Measurements from ENCODE around the gene LAG3.
A peak's percentile ranks its signal among the peaks of the same experiment; 100 is the strongest.

LAG3 gene

DNA sequence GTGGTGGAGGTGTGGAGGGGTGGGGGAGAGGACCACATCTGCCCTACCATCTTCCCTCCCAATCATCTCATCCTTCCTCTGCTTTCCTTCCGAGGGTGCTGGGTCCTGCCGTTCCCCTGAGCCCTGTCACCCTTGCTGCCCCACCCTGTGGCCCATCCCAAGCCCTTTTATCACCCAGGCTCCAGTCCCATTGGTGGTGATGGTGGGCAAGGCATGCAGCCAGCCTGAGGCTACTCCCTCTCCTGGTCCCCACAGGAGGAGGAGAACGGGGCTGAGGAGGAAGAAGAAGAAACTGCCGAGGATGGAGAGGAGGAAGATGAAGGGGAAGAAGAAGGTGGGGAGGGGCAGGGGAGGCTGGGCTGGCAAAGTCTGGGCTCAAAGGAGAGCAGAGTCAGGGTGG lies 2.7 kb upstream of the LAG3 start:
- Mint-ChIP-seq H3K36me3 (ENCODE audit: low read depth) (peaks cover 15% of the 10 kb centered on the region), H3K4me3 (peak overlapping the region; percentile 97), H3K27ac (peak overlapping the region; percentile 98), H3K4me1 (peaks cover 72% of the 10 kb centered on the region), H3K27me3 (ENCODE audit: low read depth, poor library complexity) (peaks cover 8% of the 10 kb centered on the region), H3K9me3 (no peaks in the 10 kb centered on the region)
- TF ChIP-seq, protein P1, sequence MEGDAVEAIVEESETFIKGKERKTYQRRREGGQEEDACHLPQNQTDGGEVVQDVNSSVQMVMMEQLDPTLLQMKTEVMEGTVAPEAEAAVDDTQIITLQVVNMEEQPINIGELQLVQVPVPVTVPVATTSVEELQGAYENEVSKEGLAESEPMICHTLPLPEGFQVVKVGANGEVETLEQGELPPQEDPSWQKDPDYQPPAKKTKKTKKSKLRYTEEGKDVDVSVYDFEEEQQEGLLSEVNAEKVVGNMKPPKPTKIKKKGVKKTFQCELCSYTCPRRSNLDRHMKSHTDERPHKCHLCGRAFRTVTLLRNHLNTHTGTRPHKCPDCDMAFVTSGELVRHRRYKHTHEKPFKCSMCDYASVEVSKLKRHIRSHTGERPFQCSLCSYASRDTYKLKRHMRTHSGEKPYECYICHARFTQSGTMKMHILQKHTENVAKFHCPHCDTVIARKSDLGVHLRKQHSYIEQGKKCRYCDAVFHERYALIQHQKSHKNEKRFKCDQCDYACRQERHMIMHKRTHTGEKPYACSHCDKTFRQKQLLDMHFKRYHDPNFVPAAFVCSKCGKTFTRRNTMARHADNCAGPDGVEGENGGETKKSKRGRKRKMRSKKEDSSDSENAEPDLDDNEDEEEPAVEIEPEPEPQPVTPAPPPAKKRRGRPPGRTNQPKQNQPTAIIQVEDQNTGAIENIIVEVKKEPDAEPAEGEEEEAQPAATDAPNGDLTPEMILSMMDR (IDR thresholded peaks at IDR 0.05): no peak
- no peak for DNase-seq

DNA sequence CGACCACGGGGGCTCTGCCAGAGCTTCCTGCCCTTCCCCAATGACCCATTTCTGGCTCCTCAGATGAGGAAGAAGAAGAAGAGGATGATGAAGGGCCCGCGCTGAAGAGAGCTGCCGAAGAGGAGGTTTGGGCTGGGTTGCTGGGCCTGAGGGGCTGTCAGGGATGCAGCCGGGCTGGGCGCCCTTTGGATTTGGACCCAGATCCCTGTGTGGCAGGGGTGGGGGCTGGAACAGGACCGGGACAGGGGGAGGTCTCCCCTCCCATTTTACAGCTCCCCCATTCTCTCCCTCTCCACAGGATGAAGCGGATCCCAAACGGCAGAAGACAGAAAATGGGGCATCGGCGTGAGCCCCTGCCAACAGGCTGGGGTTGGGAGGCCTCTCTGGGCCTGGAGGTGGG lies 2.2 kb upstream of the LAG3 start:
- Mint-ChIP-seq H3K27me3 (ENCODE audit: low read depth, poor library complexity) (peaks cover 10% of the 10 kb centered on the region), H3K4me1 (peaks cover 72% of the 10 kb centered on the region), H3K4me3 (no peak overlapping the region), H3K9me3 (no peaks in the 10 kb centered on the region), H3K36me3 (ENCODE audit: low read depth) (peaks cover 19% of the 10 kb centered on the region), H3K27ac (no peak overlapping the region)
- no peak for DNase-seq
- TF ChIP-seq, protein P1 (IDR thresholded peaks at IDR 0.05): no peak

DNA sequence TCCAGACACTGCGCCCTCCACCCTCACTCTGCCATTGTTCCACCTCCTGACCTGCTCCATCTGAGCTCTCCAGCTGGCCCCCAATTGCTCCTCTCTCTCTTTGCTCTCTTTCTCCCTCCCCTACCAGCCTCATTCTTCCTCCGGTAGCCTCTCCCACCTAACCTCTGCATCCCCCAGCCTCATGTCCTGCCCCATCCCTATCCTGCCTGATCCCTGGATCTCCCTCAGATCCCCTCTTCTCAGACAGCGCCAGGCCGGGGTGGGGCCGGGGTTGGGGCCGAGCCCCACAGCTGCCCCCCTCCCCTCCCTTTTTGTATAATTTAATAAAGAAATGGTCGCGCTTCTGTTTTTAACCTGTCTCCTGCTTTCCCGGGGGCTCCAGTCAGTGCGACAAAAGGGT lies 1.7 kb upstream of the LAG3 start:
- no peak for DNase-seq
- TF ChIP-seq, protein P1 (IDR thresholded peaks at IDR 0.05): no peak
- Mint-ChIP-seq H3K9me3 (no peaks in the 10 kb centered on the region), H3K4me3 (peak overlapping the region; percentile 32), H3K27me3 (ENCODE audit: low read depth, poor library complexity) (peaks cover 12% of the 10 kb centered on the region), H3K36me3 (ENCODE audit: low read depth) (peaks cover 24% of the 10 kb centered on the region), H3K27ac (peak overlapping the region; percentile 90), H3K4me1 (peaks cover 67% of the 10 kb centered on the region)

DNA sequence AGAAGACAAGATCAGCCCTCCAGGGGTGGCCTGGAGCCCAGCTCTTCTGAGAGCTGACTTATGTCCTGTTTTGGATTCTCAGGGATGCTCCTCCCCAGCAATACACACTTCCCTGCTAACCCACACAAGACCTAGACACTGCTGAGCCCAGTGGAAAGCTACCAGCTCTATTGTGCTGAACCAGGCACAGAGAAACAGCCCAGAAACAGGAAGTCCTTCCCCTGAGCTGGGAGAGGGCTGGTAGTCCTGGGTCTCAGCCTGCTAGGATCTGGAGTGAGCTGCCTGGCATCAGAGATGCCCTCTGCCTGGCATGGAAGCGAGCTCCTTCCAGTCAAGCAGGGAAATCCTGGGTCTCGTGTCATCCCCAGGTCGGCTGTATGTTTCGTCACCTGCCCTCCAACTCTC lies 1.2 kb upstream of the LAG3 start:
- TF ChIP-seq, protein P1 (IDR thresholded peaks at IDR 0.05): no peak
- Mint-ChIP-seq H3K9me3 (no peaks in the 10 kb centered on the region), H3K27ac (peak overlapping the region; percentile 90), H3K4me1 (peaks cover 68% of the 10 kb centered on the region), H3K27me3 (ENCODE audit: low read depth, poor library complexity) (peaks cover 12% of the 10 kb centered on the region), H3K4me3 (peak overlapping the region; percentile 32), H3K36me3 (ENCODE audit: low read depth) (peaks cover 28% of the 10 kb centered on the region)
- DNase-seq: no peak

DNA sequence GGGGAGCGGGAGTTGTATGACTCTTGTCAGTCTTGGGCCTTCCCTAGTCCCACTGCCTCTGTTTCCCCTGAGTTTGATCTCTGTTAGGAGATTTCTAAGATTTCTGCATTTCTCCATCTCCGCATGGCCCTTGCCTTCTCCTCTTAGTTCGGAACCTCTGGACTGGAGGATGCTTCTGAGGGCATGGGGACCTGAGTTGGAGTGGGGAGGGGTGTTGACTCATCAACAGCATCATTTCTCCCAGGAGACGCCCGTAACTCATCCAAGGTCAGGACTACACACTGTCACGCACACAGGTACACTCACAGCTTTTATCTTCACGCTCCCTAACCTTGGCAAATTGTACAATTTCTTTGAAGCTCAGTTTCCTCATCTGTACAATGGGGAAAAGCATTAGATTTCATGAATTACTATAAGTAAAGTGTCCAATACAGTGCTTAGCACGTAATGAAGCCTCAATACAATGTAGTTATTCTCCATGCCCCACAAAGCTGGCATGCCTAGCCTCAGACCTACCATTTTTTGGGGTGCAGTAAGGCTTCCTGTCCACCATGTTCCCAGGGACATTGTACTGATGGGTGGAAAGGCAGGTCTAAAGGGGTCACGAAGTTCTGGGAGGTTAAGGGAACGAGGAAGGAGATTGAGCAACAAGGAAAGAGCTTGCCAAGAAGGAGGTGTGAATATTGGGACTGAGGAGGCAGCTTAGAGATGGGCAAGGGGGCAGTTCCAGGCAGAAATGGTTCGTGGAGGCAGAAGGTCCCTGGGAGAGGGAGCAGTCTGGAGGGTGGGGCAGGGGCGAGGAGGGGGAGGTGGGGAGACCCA lies 600 bp upstream of the LAG3 start:
- TF ChIP-seq, protein P1 (IDR thresholded peaks at IDR 0.05): no peak
- Mint-ChIP-seq H3K4me3 (peak overlapping the region; percentile 67), H3K27me3 (ENCODE audit: low read depth, poor library complexity) (peaks cover 12% of the 10 kb centered on the region), H3K36me3 (ENCODE audit: low read depth) (peaks cover 34% of the 10 kb centered on the region), H3K27ac (peak overlapping the region; percentile 90), H3K9me3 (no peaks in the 10 kb centered on the region), H3K4me1 (peaks cover 74% of the 10 kb centered on the region)
- no peak for DNase-seq
